Gastroesophageal sphincter (tissue), 4 donors: ENCODE data around the gene ENTPD7. TPM values are rescaled to one million over a fixed set of nuclear protein-coding genes. Genes with fewer than 3 reads are reported as not detected.

Experiments used
- ATAC-seq: fragments of 150-250 bp; one replicate; pipeline ENCODE4 v1.9.1; 2016; ENCODE audit warnings: mild to moderate bottlenecking, moderate library complexity
- H3K27ac ChIP-seq, 4 donors: fragments of 200-600 bp; sonication (generic) in 3 of 4; 1 replicate in 3 of 4; 2 replicates in 1 of 4; pipeline ENCODE4 v1.5.1; 2016 to 2019
- H3K27me3 ChIP-seq: fragments of 200-600 bp; sonication (generic); one replicate; pipeline ENCODE4 v1.5.1; 2019
- H3K36me3 ChIP-seq, 2 donors: fragments of 200-600 bp; sonication (generic); one replicate each; pipeline ENCODE4 v1.5.1; 2019; ENCODE audit warnings: control low read depth in 1 of 2
- H3K4me1 ChIP-seq, 3 donors: fragments of 200-600 bp; sonication (generic); 1 replicate in 2 of 3; 2 replicates in 1 of 3; pipeline ENCODE4 v1.5.1; 2016 to 2019; ENCODE audit warnings: control low read depth in 2 of 3
- H3K4me3 ChIP-seq, 2 donors: fragments of 200-600 bp; sonication (generic); one replicate each; pipeline ENCODE4 v1.5.1; 2019; ENCODE audit warnings: mild to moderate bottlenecking in 1 of 2, moderate library complexity in 1 of 2
- H3K9me3 ChIP-seq, 3 donors: fragments of 200-600 bp; sonication (generic); one replicate each; pipeline ENCODE4 v1.5.1; 2017 to 2019; ENCODE audit warnings: control low read depth in 2 of 3
- EP300 ChIP-seq: sonication (generic); formaldehyde crosslinking; IDR thresholded peaks from one replicate; pipeline ENCODE4 v1.6.1; 2017; ENCODE audit warnings: antibody characterized with exemption, mild to moderate bottlenecking
- POLR2A ChIP-seq, 2 donors: fragments of 450-650 bp; IDR thresholded peaks; one replicate each; pipeline ENCODE4 v1.6.1; 2017; ENCODE audit warnings: antibody characterized with exemption in 2 of 2, mild to moderate bottlenecking in 2 of 2, moderate library complexity in 1 of 2
- POLR2AphosphoS5 ChIP-seq: sonication (generic); formaldehyde crosslinking; IDR thresholded peaks from one replicate; pipeline ENCODE4 v1.6.1; 2017; ENCODE audit warnings: antibody characterized with exemption
- WGBS, 2 donors: methylation state at CpG; one replicate each; pipeline ENCODE4 v1.1.5; 2018; ENCODE audit warnings: low coverage in 1 of 2; 5-methylcytosine and 5-hydroxymethylcytosine counted together
- total RNA-seq, 4 donors: library from RNA; depleted of rRNA; stranded (reverse); fragments of >200 nt; gene quantifications; one replicate each; pipeline ENCODE4 v1.1.0, GENCODE V29; 2016
- TF ChIP-seq, protein P1 (sequence below), 4 experiments: fragments of 200-600 bp in 2 of 4; fragments of 450-650 bp in 2 of 4; sonication (generic) in 1 of 4; IDR thresholded peaks; one replicate each; pipeline ENCODE4 v1.5.1; 2017 to 2019; ENCODE audit warnings: antibody characterized with exemption in 4 of 4, mild to moderate bottlenecking in 2 of 4, moderate library complexity in 2 of 4

Gene ENTPD7
- total RNA-seq, 4 donors from 2014 or later, result 4.5 to 9.1 (median 5.6) TPM

DNA sequence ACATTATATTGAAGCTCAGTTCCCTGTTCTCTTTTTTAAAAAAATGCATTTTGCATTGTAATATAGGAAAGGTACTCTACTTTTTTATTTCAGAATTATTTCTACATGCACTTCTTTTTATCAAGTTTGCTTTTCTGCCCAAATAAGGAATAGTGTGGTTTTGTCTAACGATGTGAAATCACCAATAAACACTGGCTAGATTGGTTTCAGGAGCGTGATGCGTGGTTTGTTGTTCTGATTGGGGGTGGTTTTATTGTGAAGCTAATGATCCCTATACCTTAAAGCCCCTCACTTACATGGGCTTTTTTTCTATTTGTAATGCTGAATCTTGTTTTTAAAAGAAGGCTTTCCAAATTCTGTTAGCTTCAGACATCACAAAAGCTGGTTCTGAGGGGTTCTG lies 17.6 kb downstream of the ENTPD7 start:
- Histone ChIP-seq H3K27ac (no peak overlapping the region), H3K27me3 (no peaks in the 10 kb centered on the region), H3K4me1 (no peaks in the 10 kb centered on the region), H3K9me3 (no peaks in the 10 kb centered on the region), H3K4me3 (no peak overlapping the region), H3K36me3 (peaks cover 0 to 29% of the 10 kb centered on the region in 2 donors)
- no peak for ATAC-seq
- WGBS, 2 donors, result 80 to 91% methylated on average over 3 of the region's 3 CpGs
- TF ChIP-seq, protein P1, sequence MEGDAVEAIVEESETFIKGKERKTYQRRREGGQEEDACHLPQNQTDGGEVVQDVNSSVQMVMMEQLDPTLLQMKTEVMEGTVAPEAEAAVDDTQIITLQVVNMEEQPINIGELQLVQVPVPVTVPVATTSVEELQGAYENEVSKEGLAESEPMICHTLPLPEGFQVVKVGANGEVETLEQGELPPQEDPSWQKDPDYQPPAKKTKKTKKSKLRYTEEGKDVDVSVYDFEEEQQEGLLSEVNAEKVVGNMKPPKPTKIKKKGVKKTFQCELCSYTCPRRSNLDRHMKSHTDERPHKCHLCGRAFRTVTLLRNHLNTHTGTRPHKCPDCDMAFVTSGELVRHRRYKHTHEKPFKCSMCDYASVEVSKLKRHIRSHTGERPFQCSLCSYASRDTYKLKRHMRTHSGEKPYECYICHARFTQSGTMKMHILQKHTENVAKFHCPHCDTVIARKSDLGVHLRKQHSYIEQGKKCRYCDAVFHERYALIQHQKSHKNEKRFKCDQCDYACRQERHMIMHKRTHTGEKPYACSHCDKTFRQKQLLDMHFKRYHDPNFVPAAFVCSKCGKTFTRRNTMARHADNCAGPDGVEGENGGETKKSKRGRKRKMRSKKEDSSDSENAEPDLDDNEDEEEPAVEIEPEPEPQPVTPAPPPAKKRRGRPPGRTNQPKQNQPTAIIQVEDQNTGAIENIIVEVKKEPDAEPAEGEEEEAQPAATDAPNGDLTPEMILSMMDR (IDR thresholded peaks at IDR 0.05), result no peak
- TF ChIP-seq POLR2AphosphoS5, result no peak
- no peak for TF ChIP-seq EP300
- TF ChIP-seq POLR2A (IDR thresholded peaks at IDR 0.05), result no peak

DNA sequence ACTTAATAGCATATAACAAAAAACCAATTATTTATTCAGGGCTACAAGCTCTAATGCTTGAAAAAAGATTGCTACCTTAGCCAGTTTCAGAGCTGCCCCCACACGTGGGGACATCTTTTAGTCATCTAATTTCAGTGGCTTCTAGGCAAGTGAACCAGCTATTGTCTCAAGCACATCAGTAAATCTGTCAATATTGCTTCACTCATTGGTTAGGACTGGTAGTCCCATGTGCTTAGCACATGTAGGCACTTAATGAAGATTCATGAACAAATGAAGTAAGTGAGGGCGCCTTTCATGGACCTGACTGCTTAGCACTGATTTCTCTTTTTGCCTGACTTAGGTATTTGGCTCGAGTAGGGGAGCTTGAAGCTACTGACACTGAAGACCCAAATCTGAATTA lies 19.6 kb downstream of the ENTPD7 start:
- TF ChIP-seq POLR2A (IDR thresholded peaks at IDR 0.05), result no peak
- no peak for TF ChIP-seq EP300
- TF ChIP-seq, protein P1 (IDR thresholded peaks at IDR 0.05), result no peak
- no peak for TF ChIP-seq POLR2AphosphoS5

DNA sequence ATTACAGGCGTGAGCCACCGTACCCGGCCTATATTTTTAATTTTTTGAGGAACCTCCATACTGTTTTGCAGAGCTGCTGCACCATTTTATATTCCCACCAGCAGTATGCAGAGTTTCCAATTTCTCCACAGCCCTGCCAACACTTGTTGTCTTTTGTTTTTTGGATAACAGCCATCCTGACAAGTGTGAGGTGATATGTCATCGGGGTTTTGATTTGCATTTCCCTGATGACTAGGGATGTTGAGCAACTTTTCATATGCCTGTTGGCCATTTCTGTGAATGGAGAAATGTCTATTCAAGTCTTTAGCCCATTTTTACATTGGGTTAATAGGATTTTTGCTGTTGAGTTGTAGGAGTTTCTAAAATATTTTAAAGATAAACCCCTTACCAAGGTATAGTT lies 22.2 kb downstream of the ENTPD7 start:
- Histone ChIP-seq H3K27me3 (no peaks in the 10 kb centered on the region), H3K27ac (no peak overlapping the region), H3K4me3 (no peak overlapping the region), H3K36me3 (peaks cover 0 to 39% of the 10 kb centered on the region in 2 donors), H3K4me1 (no peaks in the 10 kb centered on the region), H3K9me3 (no peaks in the 10 kb centered on the region)
- WGBS, 2 donors, result 77 to 80% methylated on average over 4 of the region's 4 CpGs
- no peak for TF ChIP-seq POLR2A (IDR thresholded peaks at IDR 0.05)
- no peak for TF ChIP-seq EP300
- TF ChIP-seq POLR2AphosphoS5, result no peak
- TF ChIP-seq, protein P1 (IDR thresholded peaks at IDR 0.05), result no peak
- ATAC-seq, result no peak

More for the DNA sequence above, 19.6 kb downstream of the ENTPD7 start:
- Histone ChIP-seq H3K36me3 (peaks cover 0 to 30% of the 10 kb centered on the region in 2 donors), H3K27me3 (no peaks in the 10 kb centered on the region), H3K4me1 (no peaks in the 10 kb centered on the region), H3K4me3 (no peak overlapping the region), H3K9me3 (no peaks in the 10 kb centered on the region), H3K27ac (no peak overlapping the region)
- no peak for ATAC-seq
- 76 to 83% methylated on average over 2 to 3 of the region's 3 CpGs for WGBS, 2 donors

DNA sequence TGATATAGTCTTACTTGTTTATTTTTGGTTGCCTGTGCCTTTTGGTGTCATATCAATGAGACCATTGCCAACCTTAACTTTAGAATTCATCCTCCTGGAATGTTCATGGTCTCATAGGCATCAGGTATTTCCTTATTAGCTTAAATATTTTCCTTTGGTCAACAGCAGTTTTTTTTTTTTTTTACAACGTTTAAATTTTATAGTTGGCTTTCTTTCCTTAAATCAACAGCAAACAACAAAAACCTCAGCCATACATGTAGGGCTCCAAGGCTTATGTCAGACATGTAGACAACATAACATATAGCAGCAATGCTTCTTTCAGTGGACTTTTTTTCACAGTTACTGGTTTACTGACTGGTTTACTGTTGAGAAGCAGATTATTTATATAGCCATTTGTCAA lies 22.7 kb downstream of the ENTPD7 start:
- H3K4me1 ChIP-seq, result no peaks in the 10 kb centered on the region
- H3K27ac ChIP-seq, result no peak overlapping the region
- WGBS, 2 donors, result 57 to 67% methylated on average over 1 of the region's 1 CpG
- peaks cover 0 to 39% of the 10 kb centered on the region in 2 donors for H3K36me3 ChIP-seq
- TF ChIP-seq EP300 (no peak), POLR2A (IDR thresholded peaks at IDR 0.05) (no peak), POLR2AphosphoS5 (no peak)
- TF ChIP-seq, protein P1 (IDR thresholded peaks at IDR 0.05), result no peak
- no peak for ATAC-seq
- no peaks in the 10 kb centered on the region for H3K9me3 ChIP-seq
- no peak overlapping the region for H3K4me3 ChIP-seq
- H3K27me3 ChIP-seq, result no peaks in the 10 kb centered on the region

DNA sequence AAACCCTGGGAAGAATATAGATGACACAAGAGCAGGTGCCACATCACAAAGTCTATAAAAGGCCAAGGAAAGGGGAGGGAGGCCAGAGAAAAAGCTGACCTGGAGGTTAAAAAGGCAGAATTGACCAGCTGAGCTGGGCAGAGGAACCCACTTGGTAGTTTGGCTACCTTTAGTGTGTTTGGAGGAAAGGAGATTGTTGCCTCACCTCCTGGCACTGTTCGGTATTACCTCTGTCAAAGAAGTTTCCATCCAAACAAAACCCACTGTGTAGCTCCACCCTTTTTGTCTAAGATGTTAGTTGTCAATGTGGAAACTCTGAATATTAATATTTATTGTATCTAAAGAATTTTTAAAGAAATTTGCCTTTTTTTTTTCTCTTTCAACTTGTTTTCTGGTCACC lies 23.4 kb downstream of the ENTPD7 start:
- H3K4me1 ChIP-seq, result no peaks in the 10 kb centered on the region
- no peak overlapping the region for H3K27ac ChIP-seq
- H3K9me3 ChIP-seq, result no peaks in the 10 kb centered on the region
- 84% methylated on average over 1 of the region's 1 CpG; no CpG with 5 or more reads in 1 of the 2 donors for WGBS, 2 donors
- H3K4me3 ChIP-seq, result no peak overlapping the region
- H3K27me3 ChIP-seq, result no peaks in the 10 kb centered on the region
- TF ChIP-seq, protein P1 (IDR thresholded peaks at IDR 0.05), result no peak
- TF ChIP-seq EP300 (no peak), POLR2A (IDR thresholded peaks at IDR 0.05) (no peak), POLR2AphosphoS5 (no peak)
- H3K36me3 ChIP-seq, result peaks cover 0 to 44% of the 10 kb centered on the region in 2 donors
- no peak for ATAC-seq
